Activated gamma-delta T cell treated with anti-CD3 and anti-CD28 coated beads, Interleukin-2, amount 50 U/mL, for 16 hours (primary cell): ENCODE results near the gene MLF2.
"Not testable (repeated sequence)": the region's sequence is repeated elsewhere in the genome, so short reads cannot be mapped to it uniquely, and the experiment has no call there.

Experiments
- DNase-seq: peaks from one replicate; pipeline ENCODE4 v3.0.0-alpha.2; 2020; ENCODE audit warnings: low read depth

MLF2 gene

DNA sequence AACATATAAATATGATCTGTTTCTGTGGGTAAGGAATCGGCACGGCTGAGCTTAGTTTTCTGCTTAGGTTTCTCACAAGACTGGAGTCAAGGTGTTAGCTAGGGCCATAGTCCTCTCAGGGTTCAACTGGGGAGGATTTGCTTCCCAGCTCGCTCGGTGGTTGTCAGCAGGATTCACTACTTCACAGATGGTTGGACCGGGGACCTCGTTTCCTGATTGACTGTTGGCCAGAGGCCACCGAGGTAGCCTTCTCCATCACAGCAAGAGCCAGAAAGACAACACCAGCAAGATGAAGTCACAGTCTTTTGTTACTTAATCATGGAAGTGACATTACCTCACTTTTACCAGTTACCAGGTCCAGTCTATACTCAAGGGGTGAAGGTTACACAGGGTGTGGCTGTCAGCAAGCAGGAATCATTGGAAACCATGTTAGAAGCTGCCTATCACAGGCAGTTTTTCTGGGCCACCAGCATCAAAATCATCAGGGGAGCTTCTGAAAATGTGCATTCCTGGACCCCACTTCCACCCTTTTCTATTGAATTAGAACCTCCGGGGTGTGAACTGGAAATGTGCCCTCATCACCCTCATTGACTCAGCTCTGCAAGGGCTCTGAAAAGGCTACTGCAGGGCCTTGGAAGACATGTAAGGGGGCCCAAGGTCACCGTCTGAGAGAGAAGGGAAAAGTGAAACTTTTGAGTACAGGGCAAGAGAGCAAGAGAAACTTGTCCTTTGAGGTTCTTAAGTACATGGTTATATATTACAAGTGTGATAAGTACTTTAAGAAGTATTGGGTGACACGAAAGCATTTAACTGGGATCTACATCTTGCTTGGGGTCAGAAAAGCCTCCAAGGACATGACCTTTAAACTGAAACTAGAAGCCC is 18.2 kb downstream of the MLF2 start:
- no peak for DNase-seq

- DNase-seq, result no peak
Measured at GRCh38 chr12:6730169-6730568, 22.8 kb downstream of the MLF2 start.

- no peak for DNase-seq
Measured at GRCh38 chr12:6729186-6729585, 23.8 kb downstream of the MLF2 start.

DNA sequence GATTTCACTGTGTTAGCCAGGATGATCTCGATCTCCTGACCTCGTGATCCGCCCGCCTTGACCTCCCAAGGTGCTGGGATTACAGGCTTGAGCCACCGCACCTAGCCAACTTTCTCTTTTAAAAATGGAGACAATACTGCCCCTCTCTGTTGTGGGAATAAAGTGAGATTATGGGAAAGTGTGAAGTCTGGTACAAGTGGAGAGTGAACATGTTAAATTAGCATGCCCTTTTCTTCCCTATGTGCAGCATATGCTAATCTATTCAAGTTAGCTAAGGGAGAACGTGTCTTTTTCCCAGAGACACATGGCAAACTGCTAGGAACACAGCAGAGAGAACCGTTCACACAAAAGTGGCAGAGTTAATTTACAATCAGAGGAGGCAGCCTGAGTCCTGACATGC is 27.6 kb downstream of the MLF2 start:
- no peak for DNase-seq

DNA sequence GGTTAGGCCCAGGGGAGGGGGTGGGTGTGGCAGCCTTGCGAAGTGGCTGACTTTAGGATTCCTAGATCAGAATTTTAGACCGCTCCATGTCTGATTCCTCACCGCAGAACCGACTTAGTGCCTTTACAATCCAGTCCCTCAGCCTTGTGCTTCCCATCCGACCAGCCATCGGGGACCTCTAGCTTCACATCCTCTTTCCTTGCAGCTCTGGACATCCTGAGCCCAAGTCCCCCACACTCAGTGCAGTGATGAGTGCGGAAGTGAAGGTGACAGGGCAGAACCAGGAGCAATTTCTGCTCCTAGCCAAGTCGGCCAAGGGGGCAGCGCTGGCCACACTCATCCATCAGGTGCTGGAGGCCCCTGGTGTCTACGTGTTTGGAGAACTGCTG is 28.5 kb downstream of the MLF2 start:
- no peak for DNase-seq

GRCh38 chr12:6723607-6724408 is 29.1 kb downstream of the MLF2 start, which contains the start of gene COPS7A:
Gene COPS7A, plus strand, starts transcription at chr12:6724046. Its CDS starts 611 bp downstream, at chr12:6724657.
- DNase-seq, result peak; percentile 92

GRCh38 chr12:6722863-6723262 is 30.1 kb downstream of the MLF2 start:
- no peak for DNase-seq

GRCh38 chr12:6716874-6717437 is 36.0 kb downstream of the MLF2 start:
- DNase-seq, result no peak

DNA sequence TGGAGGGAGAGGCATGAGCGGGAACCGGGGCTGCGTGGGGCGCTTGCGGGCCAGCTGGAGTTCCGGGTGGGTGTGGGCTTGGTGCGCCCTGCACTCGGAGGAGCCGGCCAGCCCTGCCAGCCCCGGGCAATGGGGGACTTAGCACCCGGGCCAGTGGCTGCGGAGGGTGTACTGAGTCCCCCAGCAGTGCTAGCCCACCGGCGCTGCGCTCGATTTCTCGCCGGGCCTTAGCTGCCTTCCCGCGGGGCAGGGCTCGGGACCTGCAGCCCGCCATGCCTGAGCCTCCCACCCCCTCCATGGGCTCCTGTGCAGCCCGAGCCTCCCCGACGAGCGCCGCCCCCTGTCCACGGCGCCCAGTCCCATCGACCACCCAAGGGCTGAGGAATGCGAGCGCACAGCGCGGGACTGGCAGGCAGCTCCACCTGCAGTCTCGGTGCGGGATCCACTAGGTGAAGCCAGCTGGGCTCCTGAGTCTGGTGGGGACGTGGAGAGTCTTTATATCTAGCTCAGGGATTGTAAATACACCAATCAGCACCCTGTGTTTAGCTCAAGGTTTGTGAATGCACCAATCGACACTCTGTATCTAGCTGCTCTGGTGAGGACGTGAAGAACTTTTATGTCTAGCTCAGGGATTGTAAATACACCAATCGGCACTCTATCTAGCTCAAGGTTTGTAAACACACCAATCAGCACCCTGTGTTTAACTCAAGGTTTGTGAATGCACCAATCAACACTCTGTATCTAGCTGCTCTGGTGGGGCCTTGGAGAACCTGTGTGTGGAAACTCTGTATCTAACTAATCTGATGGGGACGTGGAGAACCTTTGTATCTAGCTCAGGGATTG is 36.7 kb downstream of the MLF2 start:
- DNase-seq, result not testable (repeated sequence)

GRCh38 chr12:6708960-6709394 is 44.0 kb downstream of the MLF2 start:
- DNase-seq, result no peak

GRCh38 chr12:6708351-6708750 is 44.6 kb downstream of the MLF2 start:
- DNase-seq, result not testable (repeated sequence)

DNA sequence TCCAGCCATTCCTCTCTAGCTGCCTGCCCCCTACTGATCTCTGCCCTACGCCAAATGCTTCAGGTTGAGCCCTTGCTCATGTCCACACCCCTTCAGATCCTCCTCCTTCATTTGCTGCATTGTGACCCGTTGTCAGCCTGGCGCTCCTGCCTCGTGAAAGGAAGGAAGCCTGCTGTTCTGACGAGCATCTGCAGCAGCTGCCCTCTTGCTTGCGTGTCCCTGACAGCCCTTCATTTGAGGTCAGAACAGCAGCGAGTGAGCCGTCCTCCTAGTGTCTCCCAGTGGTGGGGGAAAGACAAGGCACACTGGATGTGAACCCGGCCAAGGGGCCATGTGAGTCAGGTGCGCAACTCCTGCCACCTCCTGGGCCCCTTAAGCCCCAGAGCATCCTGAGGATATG is 49.3 kb downstream of the MLF2 start:
- no peak for DNase-seq

DNA sequence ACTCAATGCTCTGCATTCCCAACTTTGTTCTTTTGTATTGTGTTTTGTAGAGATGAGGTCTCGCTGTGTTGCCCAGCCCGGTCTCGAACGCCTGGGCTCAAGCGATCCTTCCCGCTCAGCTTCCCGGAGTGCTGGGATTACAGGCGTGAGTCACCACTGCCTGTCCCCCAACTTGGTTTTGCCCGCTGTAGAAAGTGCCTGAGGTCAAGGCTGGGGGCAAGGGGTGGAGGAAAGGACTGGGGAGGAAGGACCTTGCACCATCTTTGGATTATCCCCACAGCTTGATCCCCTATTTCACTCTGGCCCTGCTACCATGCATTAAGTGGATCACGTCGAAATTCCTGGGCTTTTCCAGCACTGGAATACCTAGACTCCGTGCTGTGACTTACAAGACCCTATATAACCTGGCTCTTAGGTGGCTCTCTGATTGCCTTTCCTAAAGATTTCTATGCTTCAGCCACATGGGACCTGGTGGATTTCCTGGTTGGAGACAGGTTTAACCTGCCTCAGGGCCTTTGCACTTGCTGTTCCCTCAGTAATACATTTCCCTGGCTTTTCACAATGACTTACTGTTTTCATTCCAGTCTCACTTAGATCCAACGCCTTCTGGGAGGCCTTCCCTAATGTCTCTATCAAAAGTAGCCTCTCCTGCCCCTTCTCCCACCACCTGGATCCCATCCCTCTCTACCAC is 51.7 kb downstream of the MLF2 start:
- no peak for DNase-seq

DNA sequence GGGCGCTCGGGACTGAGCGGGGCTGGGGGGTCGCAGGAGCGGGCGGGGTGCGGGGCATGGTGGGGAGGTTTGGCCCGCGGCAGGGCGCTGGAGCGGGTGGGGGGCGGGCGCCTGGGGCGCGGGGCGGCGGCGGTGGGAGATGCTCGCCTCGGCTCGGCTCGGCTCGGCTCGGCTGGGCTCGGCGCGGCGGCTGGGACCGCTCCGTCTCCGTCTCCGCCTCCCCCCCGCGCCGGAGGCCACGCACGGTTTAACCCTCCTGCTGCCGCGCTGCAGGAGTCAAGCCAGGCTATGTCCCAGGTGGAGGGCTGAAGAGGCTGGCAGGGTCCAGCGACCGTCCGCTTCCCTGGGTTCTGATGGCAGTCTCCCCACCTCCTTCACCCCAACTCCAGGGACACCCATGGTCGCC is 52.3 kb downstream of the MLF2 start, which contains the start of gene PIANP:
Gene PIANP, minus strand, starts transcription at position 170 of the 406 bp plus-strand sequence. CDS start 2,754 bp downstream, outside the sequence.
- DNase-seq, result no peak

DNA sequence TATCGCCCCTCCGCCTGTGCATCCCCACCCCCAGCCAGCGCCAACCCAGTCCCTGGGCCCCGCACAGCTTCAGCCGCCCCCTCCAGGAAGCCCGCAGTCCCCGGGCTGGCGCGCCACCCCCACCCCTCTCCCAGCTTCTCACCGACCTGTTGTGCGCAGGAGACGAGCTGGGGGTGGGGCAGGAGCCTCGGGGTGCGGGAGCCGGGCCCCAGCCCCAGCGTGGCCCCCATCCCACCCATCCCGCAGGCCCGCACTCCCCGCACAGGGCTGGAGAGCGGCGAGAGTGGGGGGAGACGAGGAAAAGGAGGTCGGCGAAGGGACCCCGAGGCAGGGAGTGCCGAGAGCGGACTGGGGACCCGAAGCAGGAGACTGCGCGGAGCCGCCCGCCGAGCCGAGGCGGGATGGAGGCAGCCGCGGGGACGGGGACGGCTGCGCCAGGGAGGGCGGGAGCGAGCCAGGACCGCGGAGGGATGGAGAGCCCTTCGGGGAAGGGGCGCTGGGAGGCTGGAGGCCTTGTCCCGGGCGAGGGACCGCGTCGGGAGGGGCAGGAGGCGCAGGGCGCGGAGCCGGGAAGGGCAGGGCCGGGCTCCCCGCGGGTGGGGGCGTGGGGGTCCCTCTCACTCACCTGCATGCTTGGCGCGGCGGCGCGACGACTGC is 52.8 kb downstream of the MLF2 start:
- no peak for DNase-seq

GRCh38 chr12:6699259-6699988 is 53.5 kb downstream of the MLF2 start:
- no peak for DNase-seq

GRCh38 chr12:6698352-6699046 is 54.4 kb downstream of the MLF2 start:
- DNase-seq, result no peak
